ENCODE measurements around the gene SHD. TPM values are rescaled to one million over a fixed set of nuclear protein-coding genes. Genes with fewer than 3 reads are reported as not detected.

SHD gene
- total and polyA plus RNA-seq, 9 of the 15 experiments (the other 6 are each of a cell fraction or from before 2014, with no cell fraction given): 0.05 to 0.62 (median 0.15) TPM; not detected in 5

GRCh38 chr19:4338441-4339355 is 59.6 kb downstream of the SHD start, which contains the start of gene STAP2 (continued):
- TF ChIP-seq THAP12 (CRISPR knock-in tag; IDR thresholded peaks at IDR 0.05) (no peak), ARID1B (IDR thresholded peaks at IDR 0.05) (no peak), MNT (conservative IDR thresholded peaks at IDR 0.05) (0 out of 4 replicates have a peak, but pooled peaks of 1 of the 2 experiments have one; percentile 19), HNRNPK (IDR thresholded peaks at IDR 0.05; ENCODE audit: low read depth, low read length, poor library complexity, severe bottlenecking) (no peak), PHTF2 (CRISPR knock-in tag; IDR thresholded peaks at IDR 0.05) (no peak), RFX7 (CRISPR knock-in tag; IDR thresholded peaks at IDR 0.05) (no peak), RBM39 (optimal IDR thresholded peaks at IDR 0.05; ENCODE audit: low read depth, low read length) (no peak), MGA (IDR thresholded peaks at IDR 0.05) (0 out of 2 replicates have a peak, but pooled peaks have one; percentile 7), TCF7L2 (IDR thresholded peaks at IDR 0.05; ENCODE audit: low read depth, low read length) (no peak), ZC3H4 (CRISPR knock-in tag; IDR thresholded peaks at IDR 0.05; ENCODE audit: borderline replicate concordance) (no peak), ZNF57 (CRISPR knock-in tag; IDR thresholded peaks at IDR 0.05) (no peak)
